ENCODE measurements around the gene CCDC102A.
A peak's percentile ranks its signal among the peaks of the same experiment; 100 is the strongest.

The CCDC102A gene

DNA sequence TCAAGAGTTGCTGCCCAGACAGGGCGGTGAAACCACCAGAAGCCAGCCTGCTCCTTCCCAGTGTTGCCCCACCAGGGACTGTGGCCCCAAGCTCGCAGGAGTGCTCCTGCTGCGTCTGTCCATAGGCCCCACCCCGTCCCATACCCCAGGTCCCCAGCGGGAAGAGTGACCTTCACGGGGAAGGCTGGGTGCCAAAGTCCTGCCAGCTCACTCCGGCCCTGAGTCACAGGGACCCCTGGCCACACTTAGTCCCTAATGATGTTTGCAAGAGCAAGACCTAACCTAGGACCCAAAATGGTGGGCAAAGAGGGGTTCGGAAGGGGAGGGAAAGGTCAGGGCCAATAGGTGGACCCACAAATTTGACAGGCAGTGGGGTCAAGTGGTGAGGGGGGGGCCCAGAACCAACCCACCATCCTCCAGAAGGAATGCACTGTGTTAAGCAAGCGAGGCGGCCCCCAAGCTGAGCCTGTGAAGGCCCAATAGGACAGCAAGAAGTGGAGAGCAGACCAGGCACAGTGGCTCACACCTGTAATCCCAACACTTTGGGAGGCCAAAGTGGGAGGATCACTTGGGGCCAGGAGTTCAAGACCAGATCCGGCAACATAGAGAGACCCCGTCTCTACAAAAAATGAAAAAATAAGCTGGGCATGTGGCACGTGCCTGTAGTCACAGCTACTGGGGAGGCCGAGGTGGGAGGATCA, 53.4 kb downstream of the CCDC102A start:
- TF ChIP-seq, protein P1, sequence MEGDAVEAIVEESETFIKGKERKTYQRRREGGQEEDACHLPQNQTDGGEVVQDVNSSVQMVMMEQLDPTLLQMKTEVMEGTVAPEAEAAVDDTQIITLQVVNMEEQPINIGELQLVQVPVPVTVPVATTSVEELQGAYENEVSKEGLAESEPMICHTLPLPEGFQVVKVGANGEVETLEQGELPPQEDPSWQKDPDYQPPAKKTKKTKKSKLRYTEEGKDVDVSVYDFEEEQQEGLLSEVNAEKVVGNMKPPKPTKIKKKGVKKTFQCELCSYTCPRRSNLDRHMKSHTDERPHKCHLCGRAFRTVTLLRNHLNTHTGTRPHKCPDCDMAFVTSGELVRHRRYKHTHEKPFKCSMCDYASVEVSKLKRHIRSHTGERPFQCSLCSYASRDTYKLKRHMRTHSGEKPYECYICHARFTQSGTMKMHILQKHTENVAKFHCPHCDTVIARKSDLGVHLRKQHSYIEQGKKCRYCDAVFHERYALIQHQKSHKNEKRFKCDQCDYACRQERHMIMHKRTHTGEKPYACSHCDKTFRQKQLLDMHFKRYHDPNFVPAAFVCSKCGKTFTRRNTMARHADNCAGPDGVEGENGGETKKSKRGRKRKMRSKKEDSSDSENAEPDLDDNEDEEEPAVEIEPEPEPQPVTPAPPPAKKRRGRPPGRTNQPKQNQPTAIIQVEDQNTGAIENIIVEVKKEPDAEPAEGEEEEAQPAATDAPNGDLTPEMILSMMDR (IDR thresholded peaks at IDR 0.05; ENCODE audit: low read length, missing control alignments), result no peak
- H3K4me3 ChIP-seq (replicated peaks; ENCODE audit: low read depth, low read length), result no peak overlapping the region
- no peak for DNase-seq (ENCODE audit: low read depth)

DNA sequence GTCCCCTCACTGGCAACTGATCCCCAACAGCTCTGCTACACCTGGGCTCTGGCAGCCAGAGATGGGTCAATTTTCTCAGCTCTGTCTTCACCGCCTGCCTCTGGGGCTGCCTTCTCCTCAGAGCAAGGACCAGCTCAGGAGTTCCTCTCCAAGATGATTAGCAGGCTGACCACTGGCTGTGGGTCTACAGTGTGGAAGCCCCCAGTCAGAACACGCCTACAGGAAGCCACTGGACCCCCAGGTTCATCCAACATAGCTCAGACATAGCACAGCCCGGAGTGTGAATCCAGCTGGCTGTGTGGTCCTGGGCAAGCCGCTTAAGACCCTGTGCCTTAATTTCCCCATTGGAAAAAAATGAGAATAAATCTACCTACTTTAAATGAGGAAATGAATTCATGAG, 55.0 kb downstream of the CCDC102A start:
- no peak for DNase-seq (ENCODE audit: low read depth)
- TF ChIP-seq, protein P1 (IDR thresholded peaks at IDR 0.05; ENCODE audit: low read length, missing control alignments), result no peak
- H3K4me3 ChIP-seq (replicated peaks; ENCODE audit: low read depth, low read length), result no peak overlapping the region

DNA sequence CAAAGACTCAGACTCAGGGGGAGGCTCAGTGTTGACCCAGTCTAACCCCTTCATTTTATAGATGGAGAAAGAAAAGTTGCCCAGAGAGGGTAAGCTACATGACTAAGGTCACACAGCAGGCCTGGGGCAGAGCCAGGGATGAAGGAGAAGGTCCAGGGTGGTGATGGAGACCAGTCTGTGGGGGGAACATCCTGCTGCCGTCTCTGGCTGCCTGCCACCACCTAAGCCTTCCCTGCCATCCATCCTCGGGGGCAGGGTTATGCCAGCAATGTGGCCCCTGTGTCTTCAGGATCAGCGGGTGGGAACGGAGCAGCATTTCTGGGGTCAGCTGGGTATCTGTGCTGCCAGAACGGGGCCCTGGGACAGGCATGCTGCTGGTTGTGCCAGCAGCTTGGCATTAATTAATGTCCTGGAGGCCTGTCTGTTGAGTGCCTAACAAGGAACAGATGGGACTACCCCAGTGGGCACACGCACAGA, 55.6 kb downstream of the CCDC102A start:
- TF ChIP-seq, protein P1 (IDR thresholded peaks at IDR 0.05; ENCODE audit: low read length, missing control alignments), result no peak
- H3K4me3 ChIP-seq (replicated peaks; ENCODE audit: low read depth, low read length), result no peak overlapping the region
- DNase-seq (ENCODE audit: low read depth), result no peak

DNA sequence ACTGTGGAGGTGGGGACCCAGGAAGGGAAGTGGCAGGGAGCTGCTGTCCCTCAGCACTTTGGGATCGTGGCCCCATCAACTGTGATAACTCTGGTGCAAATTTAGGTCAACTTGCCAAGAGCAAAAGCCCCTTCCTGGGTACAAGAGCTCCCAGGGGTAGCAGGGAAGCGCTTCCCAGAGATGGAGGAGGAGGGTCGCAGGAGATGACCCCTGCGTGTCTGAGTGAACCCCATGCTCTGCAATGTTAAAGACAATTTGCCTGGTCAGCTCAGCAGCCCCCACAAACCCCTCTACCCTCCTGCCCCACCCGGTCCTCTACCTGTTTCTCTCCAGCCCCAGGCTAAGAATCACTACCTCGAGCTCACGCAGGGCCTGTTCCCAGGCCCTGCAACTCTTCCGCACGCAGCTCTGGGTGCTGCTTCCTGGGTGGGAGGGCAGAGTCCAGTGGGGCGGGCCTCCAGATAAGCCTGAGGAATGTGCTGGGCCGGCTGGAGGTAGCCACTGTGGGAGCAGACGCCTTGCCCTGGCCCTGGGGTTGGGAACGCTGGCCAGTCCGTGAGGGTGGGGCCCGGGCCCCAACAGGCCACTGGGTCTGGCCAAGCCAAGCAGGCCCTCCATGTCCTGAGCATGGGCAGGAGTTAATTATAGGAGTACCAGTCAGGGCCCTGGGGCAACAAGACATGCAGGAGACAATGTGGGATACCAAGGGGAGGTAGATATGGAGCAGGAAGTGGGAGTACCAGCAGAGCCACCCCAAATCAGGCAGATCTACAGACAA, 56.2 kb downstream of the CCDC102A start:
- peak overlapping the region; percentile 63 for H3K4me3 ChIP-seq (replicated peaks; ENCODE audit: low read depth, low read length)
- TF ChIP-seq, protein P1 (IDR thresholded peaks at IDR 0.05; ENCODE audit: low read length, missing control alignments), result no peak
- DNase-seq (ENCODE audit: low read depth), result peak; percentile 79

DNA sequence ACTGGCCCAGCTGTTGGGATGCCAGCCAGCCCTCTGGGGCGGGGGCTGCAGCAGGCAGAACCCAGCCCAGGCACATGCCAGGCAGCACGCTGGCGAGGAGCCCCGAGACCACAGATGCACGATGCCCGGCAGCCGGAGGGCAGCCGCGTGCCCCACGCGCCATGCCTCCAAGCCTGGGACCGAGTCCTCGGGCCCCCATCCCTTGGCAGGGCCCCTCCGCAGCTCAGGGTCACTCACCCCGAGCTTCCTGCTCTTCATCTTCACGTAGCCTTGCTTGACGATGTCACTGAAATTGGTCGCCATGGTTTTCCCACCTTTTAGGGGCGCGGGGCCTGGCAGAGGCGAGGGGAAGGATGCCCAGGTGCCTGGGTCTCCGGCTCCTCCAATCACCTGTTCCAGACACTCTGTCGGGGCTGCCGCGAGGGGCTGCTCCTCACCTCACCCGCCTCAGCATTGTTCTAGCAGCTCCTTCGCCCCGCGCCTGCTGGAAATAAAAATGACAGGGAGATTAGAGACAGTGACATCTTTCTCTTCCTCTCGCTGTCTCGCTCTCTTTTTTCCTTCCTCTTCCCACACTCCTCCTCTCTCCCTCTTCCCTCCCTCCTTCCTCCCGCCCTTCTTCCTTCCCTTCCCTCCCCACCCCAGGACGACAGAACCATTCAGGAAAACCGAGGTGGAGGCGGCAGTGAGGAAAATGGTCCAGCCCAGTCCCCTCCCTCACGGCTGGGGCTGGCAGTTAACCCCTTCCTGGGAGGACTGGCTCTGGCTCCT, 57.0 kb downstream of the CCDC102A start:
- DNase-seq (ENCODE audit: low read depth), result peak; percentile 78
- peak overlapping the region; percentile 63 for H3K4me3 ChIP-seq (replicated peaks; ENCODE audit: low read depth, low read length)
- TF ChIP-seq, protein P1 (IDR thresholded peaks at IDR 0.05; ENCODE audit: low read length, missing control alignments), result no peak

DNA sequence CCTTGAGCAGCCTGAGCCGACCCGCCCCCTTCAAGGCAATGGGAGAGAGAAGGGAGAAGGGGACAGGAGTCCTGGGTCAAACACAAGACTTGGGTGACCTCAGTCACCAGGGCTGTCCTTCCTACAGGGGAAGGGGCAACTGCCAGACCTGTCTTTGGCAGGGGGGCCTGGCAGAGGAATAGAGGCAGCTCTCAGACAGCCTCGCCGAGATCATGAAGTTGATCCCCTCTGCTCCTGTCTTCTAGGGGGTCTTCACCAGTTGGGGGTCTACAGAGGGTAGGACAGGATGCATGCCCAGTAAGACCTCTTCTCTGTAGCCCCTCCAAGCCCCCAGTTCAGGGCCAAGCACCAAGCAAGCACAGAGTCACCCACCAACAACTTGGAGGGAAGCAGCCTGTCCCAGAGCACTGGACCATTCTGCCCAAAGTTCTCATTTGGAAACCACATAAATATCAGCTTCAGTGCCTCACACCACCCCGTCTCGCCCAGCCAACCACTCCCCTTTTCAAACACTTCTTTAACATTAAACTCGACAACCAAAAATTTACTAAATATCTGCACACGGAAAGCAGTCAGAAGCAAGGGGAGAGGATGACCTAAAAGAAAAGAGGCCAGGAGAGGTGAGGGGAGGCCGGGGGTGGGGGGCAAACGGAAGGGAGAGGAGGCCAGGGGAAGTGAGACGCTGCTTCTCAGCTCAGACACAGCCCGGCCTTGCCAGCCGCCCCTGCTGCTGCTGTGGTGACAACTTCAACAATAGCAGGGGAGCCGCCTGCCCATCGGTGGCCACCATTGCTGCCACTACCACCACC, 57.8 kb downstream of the CCDC102A start:
- peak overlapping the region; percentile 63 for H3K4me3 ChIP-seq (replicated peaks; ENCODE audit: low read depth, low read length)
- DNase-seq (ENCODE audit: low read depth), result no peak
- TF ChIP-seq, protein P1 (IDR thresholded peaks at IDR 0.05; ENCODE audit: low read length, missing control alignments), result no peak
